Islet precursor cell (in vitro differentiated cells): Measurements from ENCODE around the gene RNF145.

Source experiments
- DNase-seq: peaks from one replicate; pipeline ENCODE4 v3.0.0-alpha.2; 2018

RNF145 gene

DNA sequence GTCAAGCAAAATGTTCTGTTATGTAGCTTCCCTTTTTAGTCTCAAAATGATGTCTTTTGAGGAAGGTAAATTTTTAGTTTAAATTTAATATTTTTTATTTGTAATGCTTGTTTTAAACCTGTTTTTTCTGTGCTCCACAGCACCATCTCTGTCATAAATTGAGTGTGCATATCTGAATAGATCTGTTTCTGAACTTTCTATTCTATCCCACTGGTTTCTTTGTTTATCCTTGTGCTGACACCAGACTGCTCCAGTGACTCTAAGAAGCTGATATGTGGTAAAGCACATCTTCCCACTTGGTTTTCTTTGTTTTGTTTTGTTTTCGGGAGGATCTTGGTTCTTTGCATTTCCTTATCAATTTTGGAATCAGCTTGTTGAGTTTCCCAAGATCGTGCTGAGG lies 7.1 kb upstream of the RNF145 start:
- no peak for DNase-seq

DNA sequence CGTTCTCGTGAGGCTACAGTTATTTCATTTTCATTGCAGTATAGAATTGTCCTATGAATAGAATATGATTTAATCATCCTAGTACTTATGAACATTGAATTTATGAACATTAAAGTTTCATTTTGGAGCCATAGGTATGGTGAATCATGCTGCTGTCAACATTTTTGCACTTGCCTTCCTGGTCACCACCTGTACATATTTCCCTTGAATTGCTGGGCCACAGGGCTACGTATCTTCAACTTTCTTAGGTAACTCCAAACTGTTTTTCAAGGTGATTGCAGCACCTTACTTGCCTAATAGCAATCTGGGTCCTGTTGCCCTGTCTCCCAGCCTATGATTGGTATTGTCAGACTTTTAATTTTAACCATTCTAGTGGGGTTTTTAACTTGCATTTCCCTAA lies 6.5 kb upstream of the RNF145 start:
- no peak for DNase-seq

DNA sequence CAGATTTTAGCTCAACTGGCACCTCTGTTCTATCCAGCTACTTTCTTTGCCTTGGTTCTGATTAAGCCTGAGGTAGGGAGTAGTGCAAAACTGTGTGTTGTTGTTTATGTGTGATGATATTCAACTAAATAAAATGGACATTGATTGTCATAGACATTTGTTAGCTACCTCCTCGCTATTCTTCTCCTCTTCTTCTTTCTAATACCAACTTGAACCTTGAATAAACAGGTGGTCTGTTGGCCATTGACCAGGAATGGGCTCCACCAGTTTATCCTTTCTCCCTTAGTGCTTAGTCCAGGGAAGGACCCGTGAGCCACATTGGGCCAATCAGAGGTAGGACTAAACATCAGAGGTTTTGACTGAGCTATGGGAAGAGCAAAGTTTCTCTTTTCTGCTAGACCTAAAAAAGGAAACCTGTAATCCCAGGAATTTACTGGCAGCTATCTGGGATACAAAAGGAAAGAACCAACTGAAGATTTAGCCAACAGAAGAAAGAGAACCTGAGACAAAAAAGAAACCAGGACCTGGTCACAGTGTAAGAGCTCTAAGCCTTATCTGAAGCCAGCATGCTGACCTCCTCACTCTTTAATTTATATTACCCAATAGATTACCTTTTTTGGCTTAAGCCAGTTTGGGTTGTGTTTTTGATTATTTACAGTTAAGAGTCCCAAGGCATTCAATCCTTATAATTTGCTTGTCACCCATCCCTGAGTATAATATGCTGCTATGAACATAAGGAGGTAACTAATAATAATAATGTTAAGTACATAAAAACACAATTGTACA lies 5.3 kb upstream of the RNF145 start:
- no peak for DNase-seq

DNA sequence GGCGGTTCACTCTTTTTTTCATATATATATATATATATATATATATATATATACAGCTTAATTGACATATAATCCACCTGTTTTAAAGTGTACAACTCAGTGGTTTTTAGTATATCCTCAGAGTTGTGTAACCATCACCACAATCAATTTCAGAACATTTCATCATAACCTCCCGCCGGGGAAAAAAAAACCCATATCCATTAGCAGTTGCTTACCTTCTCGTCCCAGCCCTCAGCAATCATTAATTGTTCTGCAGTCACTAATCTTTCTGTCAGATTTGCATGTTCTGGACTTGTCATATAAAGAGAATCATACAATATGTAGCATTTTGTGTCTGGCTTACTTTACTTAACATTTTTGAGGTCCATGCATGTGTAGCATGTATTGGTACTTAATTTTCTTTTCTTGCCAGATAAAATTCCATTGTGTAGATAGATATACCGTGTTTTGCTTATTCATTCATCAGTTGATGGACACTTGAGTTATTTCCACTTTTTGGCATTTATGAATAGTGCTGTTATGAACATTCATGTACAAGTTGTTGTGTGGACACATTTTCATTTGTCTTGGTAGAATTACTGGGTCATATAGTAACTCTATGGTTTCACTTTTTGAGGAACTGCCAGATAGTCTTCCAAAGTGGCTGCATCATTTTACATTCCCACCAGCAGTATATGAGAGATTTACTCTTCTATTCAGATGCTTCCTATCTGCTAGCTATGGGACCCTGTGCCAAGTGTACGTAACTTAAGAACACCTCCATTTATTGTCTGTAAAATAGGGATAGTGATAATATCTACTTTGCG lies 3.5 kb upstream of the RNF145 start:
- no peak for DNase-seq

GRCh38 chr5:159211729-159212174 lies 2.4 kb upstream of the RNF145 start:
- no peak for DNase-seq

GRCh38 chr5:159210846-159211245 lies 1.5 kb upstream of the RNF145 start:
- no peak for DNase-seq

DNA sequence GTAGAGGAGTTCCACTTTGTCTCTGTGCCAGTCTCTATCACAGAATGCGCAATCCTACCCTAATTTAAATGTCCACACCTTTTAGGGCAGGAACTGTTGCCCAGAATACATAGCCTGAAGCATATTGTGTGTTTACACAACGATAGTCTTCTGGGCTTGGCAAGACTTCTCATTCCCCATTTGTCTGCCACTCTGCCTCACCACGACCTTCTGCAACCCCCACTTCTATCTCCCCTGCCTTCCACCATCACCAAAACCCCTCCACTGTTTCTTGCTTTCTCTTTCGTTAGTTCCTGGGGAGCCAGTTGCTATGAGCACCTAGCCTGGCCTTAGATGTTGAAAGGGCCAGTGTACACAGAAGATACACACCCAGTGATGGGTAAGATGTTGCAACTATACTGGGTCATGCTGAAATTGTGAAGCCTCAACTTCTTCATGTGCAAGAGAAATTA lies 883 bp upstream of the RNF145 start:
- no peak for DNase-seq

GRCh38 chr5:159208514-159209437 lies 577 bp downstream of the RNF145 start:
- peak; percentile 78 for DNase-seq

DNA sequence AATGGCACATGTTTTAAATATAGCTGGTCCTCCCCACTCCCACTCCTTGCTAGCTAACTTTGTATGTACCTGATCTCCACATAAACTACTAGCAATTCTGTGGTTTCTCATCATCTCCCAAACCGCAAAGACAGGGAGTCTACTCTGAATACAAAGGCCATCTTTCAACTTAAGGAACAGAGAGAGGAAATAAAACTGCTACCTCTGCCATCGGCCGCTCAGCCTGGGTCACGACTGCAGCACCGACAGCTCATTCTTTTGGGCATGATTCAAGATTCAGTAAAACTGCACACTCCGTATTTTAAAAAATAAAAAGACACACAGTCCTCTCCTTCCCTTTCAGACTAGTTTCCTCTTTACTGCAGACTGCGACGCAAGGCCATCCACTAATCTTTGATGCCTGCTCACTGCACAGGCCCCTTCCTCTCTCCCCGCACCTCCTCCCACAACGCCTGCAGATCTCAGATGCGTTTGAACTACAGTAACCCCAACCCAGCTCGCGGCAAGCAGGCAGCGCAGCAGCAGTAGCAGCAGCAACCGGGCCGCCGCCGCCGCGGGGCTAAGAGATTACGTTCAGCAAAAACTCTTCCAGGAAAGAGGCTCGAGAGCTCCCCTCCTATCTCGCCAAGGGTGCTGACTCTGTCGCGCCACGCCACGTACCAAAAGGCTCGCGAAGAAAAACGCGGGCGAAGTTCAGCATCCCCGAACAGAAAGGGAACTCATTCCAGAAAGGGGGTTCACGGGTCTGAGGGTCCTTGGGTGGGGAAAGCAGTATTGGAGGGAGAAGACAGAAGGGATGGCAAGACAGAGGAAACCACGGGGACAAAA lies 1.5 kb downstream of the RNF145 start:
- peak; percentile 91 for DNase-seq

- no peak for DNase-seq
Measured at GRCh38 chr5:159207222-159207685, 2.1 kb downstream of the RNF145 start.

GRCh38 chr5:159206818-159207217 lies 2.5 kb downstream of the RNF145 start:
- DNase-seq = no peak

DNA sequence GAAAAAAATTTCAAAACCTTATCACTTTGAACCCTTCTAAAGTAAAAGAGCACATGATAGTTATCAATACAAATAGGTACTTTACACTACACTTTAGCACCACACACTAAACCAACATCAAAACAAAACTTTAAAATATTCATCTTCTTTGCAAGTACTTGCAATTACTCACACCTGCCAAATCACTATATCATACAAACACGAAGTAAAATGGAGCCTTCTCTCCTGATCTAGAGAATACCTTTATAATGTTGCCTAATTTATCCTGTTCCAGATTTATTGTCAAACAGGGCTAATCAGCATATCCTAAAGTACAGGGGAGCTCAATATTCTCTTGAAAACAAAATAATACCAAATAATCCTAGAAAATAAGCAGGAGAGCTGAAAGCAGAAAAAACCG lies 3.0 kb downstream of the RNF145 start:
- DNase-seq = no peak

DNA sequence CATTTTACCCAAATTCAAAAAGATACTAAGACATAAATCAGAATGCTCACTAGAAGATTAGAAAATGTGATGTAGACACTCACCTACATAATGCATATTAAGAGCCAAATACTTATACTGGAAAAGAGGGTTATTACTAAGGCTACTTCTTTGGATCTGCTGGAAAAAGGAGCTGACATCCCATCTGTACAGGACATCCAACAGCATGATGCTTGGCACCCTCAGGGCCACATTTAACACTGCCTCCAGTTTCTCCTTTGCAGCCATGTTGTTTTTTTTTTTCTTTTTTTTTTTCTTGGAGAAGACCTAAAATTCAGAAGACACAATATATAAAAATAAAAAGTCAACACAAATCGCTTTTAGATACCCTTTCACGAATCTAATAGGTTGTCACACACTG lies 6.0 kb downstream of the RNF145 start:
- DNase-seq = no peak

DNA sequence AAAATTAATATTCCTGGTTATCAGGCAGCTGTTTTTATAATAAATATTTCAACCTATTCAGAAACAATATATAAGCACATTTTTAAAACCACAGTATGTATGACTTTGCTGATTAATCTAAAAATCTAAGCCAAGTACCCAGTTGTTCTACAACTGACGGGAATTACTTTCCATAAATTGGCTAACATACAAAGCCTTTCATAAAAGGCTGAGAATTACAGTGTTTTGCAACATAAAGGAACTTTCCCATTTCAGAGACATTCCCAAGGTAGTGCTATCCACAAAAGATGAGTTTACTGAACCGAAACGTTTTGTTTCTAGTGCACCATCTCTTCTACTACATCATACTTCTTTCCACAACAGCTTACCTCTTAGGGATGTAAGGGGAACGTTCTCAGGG lies 7.2 kb downstream of the RNF145 start:
- no peak for DNase-seq

DNA sequence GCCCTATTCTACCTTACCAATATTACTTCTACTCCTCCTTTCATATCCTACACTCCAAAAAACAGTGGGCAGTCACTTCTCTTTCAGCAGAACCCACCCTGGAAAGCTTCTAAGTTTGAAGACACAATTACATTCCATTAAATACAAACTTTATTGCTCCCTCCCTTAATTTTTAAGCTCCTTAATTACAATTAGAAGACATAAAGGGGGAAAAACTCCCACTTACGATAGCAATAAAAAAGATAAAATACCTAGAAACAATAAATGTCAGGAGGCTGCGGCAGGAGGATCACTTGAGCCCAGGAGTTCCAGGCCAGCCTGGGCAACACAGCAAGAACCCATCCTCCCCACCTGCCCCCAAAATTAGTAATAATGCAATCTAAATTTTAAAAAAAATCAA lies 9.6 kb downstream of the RNF145 start:
- no peak for DNase-seq

DNA sequence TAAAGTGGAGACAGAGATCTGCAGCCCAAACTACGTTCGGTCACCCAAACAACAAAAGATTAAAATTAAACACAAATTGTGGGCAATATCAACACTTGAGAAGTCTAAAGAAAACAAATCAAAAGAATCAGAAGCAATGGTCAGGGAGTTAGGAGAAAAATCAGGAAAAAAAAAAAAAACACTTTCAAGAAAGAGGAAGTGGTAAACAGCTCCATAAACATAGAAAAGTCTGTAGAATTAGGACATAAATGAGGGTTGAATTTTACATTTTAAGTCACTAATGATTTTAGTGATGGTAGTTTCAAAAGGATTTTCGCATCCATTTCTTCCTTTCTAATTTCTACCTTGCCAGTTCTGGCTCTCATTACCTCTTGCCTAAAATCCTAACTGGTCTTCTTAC lies 10.1 kb downstream of the RNF145 start:
- DNase-seq = no peak

- DNase-seq = no peak
Measured at GRCh38 chr5:159198063-159199036, 11.0 kb downstream of the RNF145 start.

- no peak for DNase-seq
Measured at GRCh38 chr5:159195775-159196174, 13.6 kb downstream of the RNF145 start.

DNA sequence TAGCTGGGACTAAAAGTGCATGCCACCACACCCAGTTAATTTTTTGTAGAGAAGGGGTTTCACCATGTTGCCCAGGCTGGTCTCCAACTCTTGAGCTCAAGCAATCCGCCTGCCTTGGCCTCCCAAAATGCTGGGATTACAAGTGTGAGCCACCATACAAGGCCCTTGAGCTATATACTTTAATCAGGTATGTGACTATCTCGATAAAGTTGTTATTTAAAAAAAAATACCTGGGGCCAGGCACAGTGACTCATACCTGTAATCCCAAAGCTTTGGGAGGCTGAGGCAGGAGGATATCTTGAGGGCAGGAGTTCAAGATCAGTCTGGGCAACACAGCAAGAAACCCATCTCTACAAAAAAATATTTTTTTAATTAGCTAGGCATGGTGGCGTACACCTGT lies 19.2 kb downstream of the RNF145 start:
- DNase-seq = no peak

DNA sequence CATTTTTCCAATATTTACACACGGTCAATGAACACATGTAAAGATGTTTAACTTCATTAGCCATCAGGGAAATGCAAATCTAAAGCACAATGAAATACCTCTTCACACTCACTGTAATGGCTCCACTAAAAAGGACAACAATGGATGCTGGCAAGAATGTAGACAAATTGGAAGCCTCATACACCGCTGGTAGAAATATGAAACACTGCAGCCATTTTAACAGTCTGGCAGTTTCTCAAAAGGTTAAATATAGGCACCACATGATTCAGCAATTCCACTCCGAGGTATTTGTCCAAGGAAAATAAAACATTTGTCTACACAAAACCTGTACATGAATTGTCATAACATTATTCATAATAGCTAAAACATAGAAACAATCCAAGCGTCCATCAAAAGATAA lies 20.0 kb downstream of the RNF145 start:
- DNase-seq = no peak

DNA sequence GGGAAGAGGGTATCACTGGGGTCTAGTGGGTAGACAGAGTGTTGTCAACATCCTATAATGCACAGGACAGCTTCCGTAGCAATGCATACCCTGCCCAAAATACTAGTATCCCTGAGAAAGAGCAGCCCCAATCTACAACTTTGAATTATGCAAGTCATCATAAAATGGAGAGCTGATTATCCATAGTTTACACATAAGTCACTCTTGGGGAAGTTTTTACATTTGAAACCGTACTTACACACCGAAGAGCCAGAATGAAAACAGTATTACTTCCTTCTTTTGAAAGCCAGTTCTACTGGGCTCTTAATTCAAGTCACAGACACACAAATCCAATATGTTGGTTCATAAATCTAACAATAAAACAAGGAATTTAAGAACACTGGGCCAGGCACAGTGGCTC lies 21.6 kb downstream of the RNF145 start:
- no peak for DNase-seq
